ENCODE results near the gene SHROOM4.

Gene SHROOM4

GRCh38 chrX:50778272-50778671 is 35.7 kb downstream of the SHROOM4 start:
- no peak for DNase-seq (ENCODE audit: low read depth in 2 of 2)

DNA sequence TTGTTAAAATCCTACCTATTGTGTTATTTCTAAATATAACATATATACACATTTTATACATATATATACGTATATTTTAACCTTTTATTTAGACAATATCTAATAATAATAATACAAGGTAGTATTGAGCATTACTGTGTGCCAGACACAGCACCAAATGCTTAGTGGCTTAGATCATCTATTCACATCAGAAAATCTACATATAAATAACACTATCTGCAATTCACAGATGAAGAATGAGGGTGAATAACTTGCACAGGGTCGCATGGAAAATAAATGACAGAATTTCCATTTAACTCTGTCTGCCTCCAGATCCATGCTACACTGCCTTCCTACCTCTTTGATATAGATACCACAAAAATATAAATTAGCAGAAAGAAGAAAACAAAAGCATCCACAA is 37.7 kb downstream of the SHROOM4 start:
- no peak for DNase-seq (ENCODE audit: low read depth in 2 of 2)

DNA sequence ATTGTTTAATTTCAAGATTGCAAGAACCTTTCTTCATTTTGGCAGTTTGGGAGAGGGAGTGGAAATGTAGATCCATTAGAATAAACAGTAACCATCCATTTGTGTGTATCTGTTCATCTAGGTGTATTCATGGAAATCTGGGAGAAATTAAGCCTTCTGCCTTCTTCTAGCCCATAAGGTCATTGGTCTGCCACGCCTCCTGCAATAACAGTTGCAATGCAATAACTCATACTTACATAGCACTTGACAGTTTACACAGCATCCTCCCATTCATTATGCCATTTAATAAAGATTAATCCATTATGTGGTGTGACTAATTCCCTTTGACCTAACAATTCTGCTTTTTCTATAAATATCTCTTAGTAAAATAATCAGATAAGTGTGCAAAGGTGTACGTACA is 42.6 kb downstream of the SHROOM4 start:
- no peak for DNase-seq (ENCODE audit: low read depth in 2 of 2)

GRCh38 chrX:50770702-50771101 is 43.3 kb downstream of the SHROOM4 start:
- DNase-seq (ENCODE audit: low read depth in 2 of 2): no peak

GRCh38 chrX:50769389-50770063 is 44.5 kb downstream of the SHROOM4 start:
- DNase-seq (ENCODE audit: low read depth in 2 of 2): no peak

DNA sequence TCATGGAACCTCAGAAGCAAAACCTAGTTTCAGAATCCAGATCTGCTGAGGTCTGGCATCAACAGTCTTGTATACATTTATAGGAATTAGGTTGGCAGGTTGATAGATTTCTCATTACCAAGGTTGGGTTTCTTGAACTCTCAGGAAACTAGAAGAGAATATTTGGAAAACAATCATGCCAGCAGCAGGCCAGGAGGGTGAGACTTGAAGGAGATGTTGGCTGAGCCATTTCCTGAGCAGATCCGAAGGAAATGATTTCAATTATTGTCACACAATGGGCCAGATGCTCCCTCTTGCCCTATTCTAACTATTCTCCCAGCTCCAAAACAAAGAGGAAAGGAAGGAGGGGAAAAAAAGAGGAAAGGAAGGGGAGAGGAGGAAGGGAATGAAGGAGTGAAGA is 45.2 kb downstream of the SHROOM4 start:
- DNase-seq (ENCODE audit: low read depth in 2 of 2): no peak

GRCh38 chrX:50765986-50766385 is 48.0 kb downstream of the SHROOM4 start:
- DNase-seq (ENCODE audit: low read depth in 2 of 2): no peak

DNA sequence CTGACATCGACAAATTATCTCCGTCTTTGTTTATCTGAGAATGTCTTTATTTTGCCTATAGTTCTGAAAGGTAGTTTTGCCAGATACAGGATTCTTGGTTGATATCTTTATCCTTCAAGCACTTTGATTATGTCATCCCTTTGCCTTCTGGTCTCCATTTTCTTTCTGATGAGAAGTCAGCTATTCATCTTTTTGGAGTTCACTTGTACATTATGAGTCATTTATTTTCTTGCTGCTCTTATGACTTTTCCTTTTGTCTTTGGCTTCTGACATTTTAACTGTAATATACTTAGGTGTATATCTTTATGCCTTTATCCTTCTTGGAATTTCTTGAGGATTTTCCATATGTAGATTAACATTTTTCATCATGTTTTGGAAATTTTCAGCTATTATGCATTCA is 51.4 kb downstream of the SHROOM4 start:
- DNase-seq (ENCODE audit: low read depth in 2 of 2): no peak

- no peak for DNase-seq (ENCODE audit: low read depth in 2 of 2)
Measured at GRCh38 chrX:50756276-50756675, 57.7 kb downstream of the SHROOM4 start.

DNA sequence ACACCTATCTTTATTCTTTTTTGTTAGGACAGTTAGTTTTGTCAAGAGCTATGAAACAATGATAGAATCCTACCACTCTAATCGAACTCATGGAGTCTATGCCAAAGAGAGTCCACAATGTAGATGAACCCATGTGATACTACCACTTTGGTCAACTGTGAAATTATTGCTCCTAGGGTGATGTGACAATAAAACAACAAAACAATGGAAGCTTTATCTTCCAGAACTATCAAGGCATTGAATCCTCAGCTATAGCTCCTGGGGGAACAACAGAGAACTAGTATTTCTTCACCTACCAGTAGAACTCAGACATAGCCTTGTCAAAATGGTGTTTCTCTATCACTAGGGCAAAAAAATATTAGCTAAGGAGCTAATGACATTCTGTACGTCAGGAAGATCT is 62.9 kb downstream of the SHROOM4 start:
- DNase-seq (ENCODE audit: low read depth in 2 of 2): no peak

DNA sequence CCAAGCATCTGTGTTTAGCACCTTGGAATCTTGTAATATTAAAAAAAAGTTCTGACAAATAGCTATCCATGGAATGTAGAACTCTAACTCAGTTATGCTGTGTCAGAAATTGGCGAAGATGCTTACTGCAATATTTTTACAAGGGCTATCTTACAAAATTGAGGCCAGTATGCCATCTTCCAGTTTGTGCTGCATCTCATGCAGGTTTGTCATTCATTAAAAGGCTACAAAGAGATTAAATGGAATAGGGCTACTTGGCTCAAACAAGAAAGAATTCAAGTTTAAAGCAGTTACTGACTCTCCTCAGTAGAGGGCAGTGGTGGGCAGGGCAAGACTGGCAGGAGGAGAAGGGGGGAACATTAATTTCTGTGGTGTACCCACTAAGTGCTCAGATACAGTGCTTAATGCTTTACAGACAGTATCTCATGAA is 66.5 kb downstream of the SHROOM4 start:
- DNase-seq (ENCODE audit: low read depth in 2 of 2): peak in 1 of 2 donors; percentile 1

DNA sequence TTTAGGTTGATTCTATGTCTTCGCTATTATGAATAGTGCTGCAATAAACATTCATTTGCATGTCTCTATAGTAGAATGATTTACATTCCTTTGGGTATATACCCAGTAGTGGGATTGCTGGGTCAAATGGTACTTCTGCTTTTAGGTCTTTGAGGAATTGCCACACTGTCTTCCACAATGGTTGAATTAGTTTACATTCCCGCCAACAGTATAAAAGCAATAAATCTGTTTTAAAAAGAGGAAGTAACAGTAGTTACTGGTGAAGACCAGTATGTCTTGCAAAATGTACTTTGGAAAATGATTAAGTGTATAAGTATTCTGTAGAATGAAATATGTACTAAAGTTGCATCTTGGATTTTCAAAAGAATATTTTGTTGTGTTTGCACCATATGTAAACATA is 77.3 kb downstream of the SHROOM4 start:
- DNase-seq (ENCODE audit: low read depth in 2 of 2): no peak

DNA sequence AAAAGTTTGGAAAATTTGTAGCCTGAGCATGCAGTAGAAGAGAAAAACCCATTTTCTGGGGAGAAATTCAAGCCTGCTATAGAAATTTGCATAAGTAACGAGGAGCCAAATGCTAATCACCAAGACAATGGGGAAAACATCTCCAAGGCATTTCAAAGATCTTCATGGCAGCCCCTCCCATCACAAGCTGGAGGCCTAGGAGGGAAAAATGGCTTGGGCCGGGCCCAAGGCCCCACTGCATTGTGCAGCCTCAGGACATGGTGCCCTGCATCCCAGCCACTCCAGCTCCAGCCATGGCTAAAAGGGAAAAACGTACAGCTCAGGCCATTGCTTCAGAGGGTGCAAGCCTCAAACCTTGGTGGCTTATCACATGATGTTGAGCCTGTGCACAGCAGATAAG is 87.7 kb downstream of the SHROOM4 start:
- no peak for DNase-seq (ENCODE audit: low read depth in 2 of 2)

DNA sequence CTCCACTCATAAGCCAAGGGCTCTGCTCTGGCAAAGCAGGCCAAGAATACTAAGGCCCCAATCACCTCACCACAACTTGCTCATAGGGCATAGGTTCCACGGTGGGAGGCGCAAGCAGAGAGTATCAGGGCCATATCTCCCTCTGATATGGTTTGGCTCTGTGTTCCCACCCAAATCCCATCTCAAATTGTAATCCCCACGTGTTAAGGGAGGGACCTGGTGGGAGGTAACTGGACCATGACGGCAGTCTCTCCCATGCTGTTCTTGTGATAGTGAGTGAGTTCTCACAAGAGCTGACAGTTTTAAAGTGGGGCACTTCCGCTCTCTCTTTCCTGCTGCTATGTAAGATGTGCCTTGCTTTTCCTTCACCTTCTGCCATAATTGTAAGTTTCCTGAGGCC is 88.7 kb downstream of the SHROOM4 start:
- DNase-seq (ENCODE audit: low read depth in 2 of 2): no peak

DNA sequence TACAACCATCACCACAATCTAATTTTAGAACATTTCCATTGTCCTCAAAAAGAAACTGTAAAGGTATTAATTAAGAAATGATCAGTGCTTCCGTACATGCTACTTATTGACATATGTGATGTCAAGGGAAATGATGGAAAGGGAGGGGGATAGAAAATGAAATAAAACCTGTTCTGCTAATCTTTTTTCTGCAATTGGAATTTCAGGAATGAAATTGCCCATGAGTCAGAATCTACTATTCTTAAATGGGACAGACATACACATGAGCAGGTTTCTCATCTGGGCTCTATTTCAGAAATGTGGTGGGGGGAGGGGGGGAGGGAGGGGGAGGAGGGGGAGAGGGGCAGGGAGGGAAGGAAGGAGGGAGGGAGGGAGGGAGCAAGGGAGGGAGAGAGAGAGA is 91.0 kb downstream of the SHROOM4 start:
- DNase-seq (ENCODE audit: low read depth in 2 of 2): no peak

DNA sequence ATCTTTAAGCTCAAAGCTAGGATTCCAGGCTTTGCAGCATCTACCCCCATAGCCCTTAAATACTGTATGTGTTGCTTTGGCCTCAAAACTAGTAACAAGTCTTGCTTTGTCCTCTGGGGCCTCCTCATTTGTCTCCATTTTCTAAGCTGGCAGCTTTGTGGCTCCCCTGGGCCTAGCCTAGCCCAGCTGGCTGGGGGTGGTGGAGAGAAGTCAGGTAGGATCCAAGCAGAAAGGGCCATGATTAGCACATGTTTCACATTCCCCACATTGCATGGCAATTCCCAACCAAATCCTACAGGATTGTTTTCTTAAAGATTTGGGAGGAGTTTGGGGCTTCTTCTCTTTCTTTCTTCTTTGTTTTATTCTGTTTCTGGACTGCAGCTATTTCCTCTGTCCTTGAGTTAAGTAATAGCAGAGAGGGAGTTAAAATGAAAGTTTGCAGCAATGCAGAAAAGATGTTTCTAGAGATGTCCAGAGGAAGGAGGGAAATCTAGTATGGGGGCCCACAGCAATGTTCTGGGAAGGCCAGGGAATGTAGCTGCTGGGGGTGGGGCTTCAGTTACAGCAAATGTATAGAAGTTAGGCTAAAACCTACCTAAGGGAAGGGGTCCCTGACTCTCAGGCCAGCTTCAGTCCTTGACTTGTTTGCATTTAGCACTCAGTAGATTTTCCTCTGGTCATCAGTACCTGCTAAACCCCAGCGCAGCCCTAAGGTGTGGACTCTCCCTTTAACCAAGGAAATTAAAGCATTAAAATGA is 92.1 kb downstream of the SHROOM4 start:
- DNase-seq (ENCODE audit: low read depth in 2 of 2): no peak

GRCh38 chrX:50719614-50720013 is 94.4 kb downstream of the SHROOM4 start:
- DNase-seq (ENCODE audit: low read depth in 2 of 2): no peak

- DNase-seq (ENCODE audit: low read depth in 2 of 2): no peak
Measured at GRCh38 chrX:50718776-50719175, 95.2 kb downstream of the SHROOM4 start.

DNA sequence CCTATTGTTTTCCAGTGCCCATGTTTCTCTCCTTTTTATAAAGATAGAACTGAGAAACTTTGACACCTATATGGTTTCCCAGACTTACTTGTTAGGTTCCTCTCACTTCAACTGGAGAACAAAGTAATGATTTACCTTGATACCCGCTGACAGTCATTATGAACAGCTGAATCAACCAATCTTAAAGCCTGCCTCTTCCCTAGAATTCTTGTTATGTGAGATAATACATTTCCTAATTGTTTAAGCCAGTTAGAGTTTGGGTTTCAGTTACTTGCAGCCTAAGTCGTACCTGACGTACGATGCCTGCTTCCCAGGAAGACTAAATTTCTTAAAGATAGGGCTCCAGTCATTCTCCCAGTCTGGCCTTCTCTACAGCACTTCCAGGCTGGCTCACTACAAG is 97.3 kb downstream of the SHROOM4 start:
- DNase-seq (ENCODE audit: low read depth in 2 of 2): no peak

- no peak for DNase-seq (ENCODE audit: low read depth in 2 of 2)
Measured at GRCh38 chrX:50712777-50713176, 101.2 kb downstream of the SHROOM4 start.

DNA sequence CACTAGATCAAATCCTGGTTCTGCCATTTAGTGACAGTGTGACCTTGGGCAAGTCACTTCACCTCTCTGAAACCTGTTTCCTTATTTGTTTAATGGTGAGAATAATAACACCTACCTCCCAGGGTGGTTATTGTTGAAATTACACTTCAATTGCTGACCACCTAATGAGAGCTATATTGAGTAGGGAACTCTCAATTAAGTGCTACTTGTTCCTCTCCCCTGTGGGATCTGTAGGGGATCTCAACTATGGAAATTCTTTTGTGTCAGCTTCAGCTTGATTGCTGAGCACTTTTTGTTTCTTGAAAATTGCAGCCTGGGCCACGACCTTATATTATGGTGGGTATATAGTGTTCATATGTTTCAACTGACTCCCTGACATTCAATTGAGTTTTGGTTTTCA is 102.1 kb downstream of the SHROOM4 start:
- no peak for DNase-seq (ENCODE audit: low read depth in 2 of 2)

GRCh38 chrX:50707955-50708699 is 105.9 kb downstream of the SHROOM4 start:
- DNase-seq (ENCODE audit: low read depth in 2 of 2): no peak

GRCh38 chrX:50707405-50707804 is 106.6 kb downstream of the SHROOM4 start:
- no peak for DNase-seq (ENCODE audit: low read depth in 2 of 2)

Measured in stimulated activated CD8-positive, alpha-beta memory T cell treated with anti-CD3 and anti-CD28 coated beads, Interleukin-15, amount 100 ng/mL, for 48 hours (primary cell).